HEK293T (cell line): ENCODE results near the gene GNA12.
"Not testable (repeated sequence)": the region's sequence is repeated elsewhere in the genome, so short reads cannot be mapped to it uniquely, and the experiment has no call there.

ENCODE experiments used
- CTCF ChIA-PET: fragments of 350-600 bp; formaldehyde crosslinking; extraction: SDS; loops from one replicate; lab custom pipeline; 2021; ENCODE audit warnings: antibody characterized with exemption, inconsistent platforms; lab: Yijun Ruan, JAX
- POLR2A ChIA-PET: fragments of 350-600 bp; formaldehyde crosslinking; extraction: SDS; loops from one replicate; lab custom pipeline; 2020; ENCODE audit warnings: antibody characterized with exemption, inconsistent platforms; lab: Yijun Ruan, JAX
- DNase-seq: peaks from one replicate; pipeline ENCODE4 v3.0.0; 2012; ENCODE audit warnings: mixed read lengths; ENCODE audit errors: extremely low spot score
- ARNT ChIP-seq: fragments of 450-650 bp; IDR thresholded peaks from 2 replicates; pipeline ENCODE4 v1.6.1; 2017; ENCODE audit warnings: mild to moderate bottlenecking
- BHLHE40 ChIP-seq: fragments of 450-650 bp; IDR thresholded peaks from 2 replicates; pipeline ENCODE4 v1.6.1; 2016; ENCODE audit warnings: mild to moderate bottlenecking, moderate library complexity, borderline replicate concordance
- CTBP1 ChIP-seq: fragments of 450-650 bp; IDR thresholded peaks from 2 replicates; pipeline ENCODE4 v1.6.1; 2016; ENCODE audit warnings: borderline replicate concordance
- ELF4 ChIP-seq: fragments of 450-650 bp; IDR thresholded peaks from 2 replicates; pipeline ENCODE4 v1.6.1; 2017; ENCODE audit warnings: antibody characterized with exemption
- FOXA1 ChIP-seq: fragments of 450-650 bp; IDR thresholded peaks from 2 replicates; pipeline ENCODE4 v1.6.1; 2016; ENCODE audit warnings: mild to moderate bottlenecking
- FOXK2 ChIP-seq: fragments of 450-650 bp; IDR thresholded peaks from 2 replicates; pipeline ENCODE4 v1.6.1; 2016; ENCODE audit warnings: mild to moderate bottlenecking
- FOXM1 ChIP-seq: fragments of 450-650 bp; IDR thresholded peaks from 2 replicates; pipeline ENCODE4 v1.6.1; 2017; ENCODE audit warnings: mild to moderate bottlenecking, borderline replicate concordance
- HDGF ChIP-seq: fragments of 450-650 bp; IDR thresholded peaks from 2 replicates; pipeline ENCODE4 v1.6.1; 2017; ENCODE audit warnings: antibody characterized with exemption, borderline replicate concordance
- L3MBTL2 ChIP-seq: fragments of 450-650 bp; conservative IDR thresholded peaks from 2 replicates; pipeline ENCODE4 v1.6.1; 2016; ENCODE audit warnings: mild to moderate bottlenecking
- LEF1 ChIP-seq: fragments of 450-650 bp; IDR thresholded peaks from 2 replicates; pipeline ENCODE4 v1.6.1; 2017; ENCODE audit warnings: mild to moderate bottlenecking, borderline replicate concordance
- NFRKB ChIP-seq: fragments of 450-650 bp; IDR thresholded peaks from 2 replicates; pipeline ENCODE4 v1.6.1; 2016; ENCODE audit warnings: mild to moderate bottlenecking, moderate library complexity
- SP1 ChIP-seq: fragments of 450-650 bp; IDR thresholded peaks from 2 replicates; pipeline ENCODE4 v1.6.1; 2017
- SUZ12 ChIP-seq: fragments of 450-650 bp; IDR thresholded peaks from 2 replicates; pipeline ENCODE4 v1.6.1; 2016; ENCODE audit warnings: mild to moderate bottlenecking
- TARDBP ChIP-seq: fragments of 450-650 bp; IDR thresholded peaks from 2 replicates; pipeline ENCODE4 v1.6.1; 2016
- ZNF384 ChIP-seq: fragments of 450-650 bp; IDR thresholded peaks from 2 replicates; pipeline ENCODE4 v1.6.1; 2016
- TF ChIP-seq, protein P1 (sequence below): fragments of 450-650 bp; IDR thresholded peaks from 2 replicates; pipeline ENCODE4 v1.6.1; 2016

Gene GNA12

DNA sequence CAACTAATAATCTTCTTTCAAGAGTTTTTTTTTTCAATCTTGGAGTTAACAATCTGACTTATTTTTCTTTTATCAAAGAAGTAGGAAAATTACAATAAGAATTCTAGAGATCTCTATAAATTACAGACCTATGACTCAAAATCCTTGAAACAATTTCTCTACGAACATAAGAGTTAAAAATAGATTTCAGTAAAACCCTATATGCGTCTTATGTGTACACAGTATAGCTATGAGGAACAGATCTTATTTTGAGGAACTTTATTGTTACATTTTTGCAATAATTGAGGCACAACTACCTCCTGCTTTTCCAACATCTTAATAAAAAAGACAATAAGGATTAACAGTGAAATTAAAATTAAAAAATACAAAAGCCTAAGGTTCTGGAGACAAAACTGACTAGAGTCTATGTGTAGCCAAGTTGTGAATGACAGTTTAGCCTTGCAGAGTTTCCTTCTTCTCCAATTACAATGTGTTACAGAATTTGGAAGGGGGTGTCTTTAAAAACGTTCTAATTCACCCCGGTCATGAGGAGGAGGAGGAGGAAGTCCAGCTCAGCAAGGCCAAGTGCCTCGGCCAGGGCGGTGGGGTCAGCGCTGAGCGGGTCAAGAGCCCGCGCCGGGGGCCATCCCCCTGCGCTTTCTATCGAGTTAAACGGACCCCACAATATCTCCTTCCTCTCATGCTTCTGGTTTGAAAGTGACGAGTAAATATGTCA lies 115.6 kb downstream of the GNA12 start:
- TF ChIP-seq L3MBTL2, result no peak
- TF ChIP-seq ARNT, result no peak
- CTCF ChIA-PET, result interaction anchor here (0.7 kb wide), 1 partner anchor 35 kb away, joined by 4 read pairs; no protein-coding TSS in a partner anchor
- DNase-seq, result no peak
- POLR2A ChIA-PET, result no interaction called here

DNA sequence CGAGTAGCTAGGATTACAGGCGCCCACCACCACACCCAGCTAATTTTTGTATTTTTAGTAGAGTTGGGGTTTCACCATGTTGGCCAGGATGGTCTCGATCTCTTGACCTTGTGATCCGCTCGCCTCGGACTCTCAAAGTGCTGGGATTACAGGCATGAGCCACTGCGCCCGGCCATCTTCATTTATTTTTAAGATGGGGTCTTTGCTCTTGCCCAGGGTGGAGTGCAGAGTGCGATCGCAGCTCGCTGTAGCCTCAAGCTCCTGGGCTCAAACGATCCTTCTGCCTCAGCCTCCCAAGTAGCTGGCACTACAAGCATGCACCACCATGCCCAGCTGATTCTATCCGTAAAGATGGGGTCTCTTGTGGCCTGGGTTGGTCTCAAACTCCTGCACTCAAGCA lies 116.9 kb downstream of the GNA12 start:
- POLR2A ChIA-PET, CTCF ChIA-PET, DNase-seq: not testable (repeated sequence)

DNA sequence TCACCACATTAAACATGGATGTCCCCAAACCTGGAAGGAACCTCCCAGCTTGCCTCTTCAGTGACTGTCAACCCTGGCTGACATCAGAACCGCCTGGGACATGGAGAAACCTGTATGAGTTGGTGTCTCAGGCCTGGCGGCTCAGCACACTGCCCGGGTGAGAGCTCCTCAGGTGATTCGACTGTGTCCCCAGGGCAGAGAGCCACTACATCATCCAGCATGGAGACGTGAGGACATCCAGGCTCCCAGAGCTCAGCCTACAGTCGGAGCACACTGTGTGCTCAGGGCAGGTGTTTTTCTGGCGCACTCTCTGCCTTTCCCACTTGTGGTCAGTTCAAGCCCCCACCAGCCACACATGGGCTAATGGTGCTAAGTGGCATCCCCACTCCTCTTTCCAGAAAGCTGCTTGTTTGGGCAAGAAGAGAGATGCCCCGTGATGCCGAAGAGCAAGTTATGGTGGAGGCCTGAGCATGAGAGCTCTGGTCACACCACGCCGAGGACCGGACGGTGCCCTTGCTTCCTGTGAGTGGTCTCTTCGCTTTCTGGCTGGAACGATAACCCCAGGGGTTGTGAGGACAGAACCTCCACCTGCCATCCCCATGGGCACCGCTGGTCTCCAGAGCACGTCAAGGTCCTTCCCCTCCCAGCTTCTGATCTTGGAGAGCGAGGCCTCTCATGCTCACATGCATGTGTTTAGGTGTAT lies 117.6 kb downstream of the GNA12 start:
- POLR2A ChIA-PET, result no interaction called here
- TF ChIP-seq, protein P1, sequence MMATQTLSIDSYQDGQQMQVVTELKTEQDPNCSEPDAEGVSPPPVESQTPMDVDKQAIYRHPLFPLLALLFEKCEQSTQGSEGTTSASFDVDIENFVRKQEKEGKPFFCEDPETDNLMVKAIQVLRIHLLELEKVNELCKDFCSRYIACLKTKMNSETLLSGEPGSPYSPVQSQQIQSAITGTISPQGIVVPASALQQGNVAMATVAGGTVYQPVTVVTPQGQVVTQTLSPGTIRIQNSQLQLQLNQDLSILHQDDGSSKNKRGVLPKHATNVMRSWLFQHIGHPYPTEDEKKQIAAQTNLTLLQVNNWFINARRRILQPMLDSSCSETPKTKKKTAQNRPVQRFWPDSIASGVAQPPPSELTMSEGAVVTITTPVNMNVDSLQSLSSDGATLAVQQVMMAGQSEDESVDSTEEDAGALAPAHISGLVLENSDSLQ, result no peak
- TF ChIP-seq BHLHE40 (no peak), FOXA1 (no peak), LEF1 (no peak), ZNF384 (no peak), FOXK2 (no peak), CTBP1 (no peak), L3MBTL2 (no peak), SP1 (no peak), SUZ12 (no peak), ELF4 (no peak), NFRKB (no peak), ARNT (no peak), TARDBP (no peak), FOXM1 (no peak), HDGF (no peak)
- no peak for DNase-seq
- CTCF ChIA-PET, result no interaction called here

DNA sequence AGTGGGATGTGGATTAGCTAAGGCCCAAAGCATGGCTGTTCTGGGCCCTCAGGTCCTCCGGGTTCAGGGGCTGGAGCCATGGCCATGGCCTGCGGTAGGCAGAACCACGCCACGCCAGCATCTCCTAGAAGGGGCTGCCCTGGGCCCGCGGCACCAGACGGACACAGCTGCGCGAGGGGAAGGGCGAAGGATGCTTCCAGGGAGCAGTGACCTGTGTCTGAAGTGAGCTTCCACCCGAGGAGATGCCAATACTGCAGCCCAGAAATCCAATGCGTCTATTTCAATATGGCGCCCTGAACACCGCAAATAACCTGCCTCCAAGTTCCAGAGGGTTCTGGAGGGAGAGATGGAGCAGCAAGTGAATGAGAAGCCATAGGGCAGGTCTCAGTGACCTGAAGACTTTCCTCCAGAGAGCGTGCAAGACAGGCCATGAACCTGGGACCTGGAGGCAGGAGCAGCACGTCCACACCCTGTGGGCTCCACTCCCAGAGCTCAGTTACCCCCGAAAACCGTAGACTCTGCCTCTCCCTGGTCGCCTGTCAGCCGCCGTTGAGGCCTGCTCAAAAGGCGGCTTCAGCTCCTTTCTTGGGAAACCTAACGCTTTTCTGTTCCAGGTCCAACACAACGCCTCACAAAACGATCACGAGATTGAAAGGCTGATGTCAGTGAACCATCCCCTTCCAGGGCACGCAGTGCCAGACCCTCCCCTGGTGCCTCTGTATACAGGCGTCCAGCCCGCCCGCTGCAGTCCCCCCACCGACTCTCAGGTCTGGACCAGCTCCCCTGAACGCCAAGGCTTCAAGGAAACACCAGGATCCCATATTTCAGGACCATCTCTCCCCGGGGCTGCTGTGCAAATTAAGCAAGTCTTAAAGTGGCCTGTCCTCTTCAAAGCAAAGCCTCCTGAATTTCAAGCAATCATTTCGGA lies 118.7 kb downstream of the GNA12 start:
- POLR2A ChIA-PET, result interaction anchor here (1.5 kb wide), 1 partner anchor 33 kb away, joined by 3 read pairs; no protein-coding TSS in a partner anchor
- TF ChIP-seq NFRKB, result no peak
- TF ChIP-seq FOXA1, result no peak
- no peak for TF ChIP-seq CTBP1
- TF ChIP-seq SUZ12, result no peak
- DNase-seq, result no peak
- CTCF ChIA-PET, result no interaction called here

DNA sequence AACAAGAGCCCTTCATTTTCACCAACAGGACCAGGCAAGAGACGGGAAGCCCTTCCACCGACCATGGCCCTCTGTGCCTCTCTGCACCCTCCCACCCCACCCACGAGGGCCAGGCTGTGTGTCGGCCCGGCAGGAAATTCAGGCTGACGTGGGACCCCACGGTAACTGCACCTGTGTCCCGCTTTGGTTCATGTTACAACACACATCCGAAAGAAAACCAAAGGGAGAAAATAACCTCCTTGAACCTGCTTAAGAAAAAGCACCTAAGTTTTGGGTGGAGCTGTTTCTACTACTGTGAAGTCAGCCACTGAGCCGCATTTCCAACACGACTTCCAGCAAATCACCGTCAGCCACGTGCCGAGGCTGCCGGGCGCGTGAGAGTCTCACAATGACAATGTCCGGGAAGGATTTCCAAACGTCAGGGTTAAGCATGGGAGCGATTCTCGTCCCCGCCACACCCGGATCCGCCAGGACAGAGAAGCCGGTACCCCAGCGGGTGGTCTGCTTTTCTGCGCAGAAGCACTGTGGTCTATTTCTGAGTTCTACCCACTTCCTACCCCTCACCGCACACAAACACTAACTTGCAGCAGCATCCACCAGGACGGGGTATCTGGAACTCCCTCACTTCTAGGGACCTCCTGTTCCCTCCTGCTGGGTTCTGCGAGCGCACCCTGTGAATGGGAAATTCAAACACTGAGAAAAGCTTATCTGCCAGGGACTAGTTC lies 119.5 kb downstream of the GNA12 start:
- CTCF ChIA-PET, result no interaction called here
- no peak for TF ChIP-seq SUZ12
- TF ChIP-seq ZNF384, result no peak
- TF ChIP-seq NFRKB, result no peak
- TF ChIP-seq L3MBTL2, result no peak
- TF ChIP-seq TARDBP, result no peak
- TF ChIP-seq BHLHE40, result no peak
- TF ChIP-seq CTBP1, result no peak
- DNase-seq, result no peak
- POLR2A ChIA-PET, result interaction anchor here (1.5 kb wide), 1 partner anchor 33 kb away, joined by 3 read pairs; no protein-coding TSS in a partner anchor

DNA sequence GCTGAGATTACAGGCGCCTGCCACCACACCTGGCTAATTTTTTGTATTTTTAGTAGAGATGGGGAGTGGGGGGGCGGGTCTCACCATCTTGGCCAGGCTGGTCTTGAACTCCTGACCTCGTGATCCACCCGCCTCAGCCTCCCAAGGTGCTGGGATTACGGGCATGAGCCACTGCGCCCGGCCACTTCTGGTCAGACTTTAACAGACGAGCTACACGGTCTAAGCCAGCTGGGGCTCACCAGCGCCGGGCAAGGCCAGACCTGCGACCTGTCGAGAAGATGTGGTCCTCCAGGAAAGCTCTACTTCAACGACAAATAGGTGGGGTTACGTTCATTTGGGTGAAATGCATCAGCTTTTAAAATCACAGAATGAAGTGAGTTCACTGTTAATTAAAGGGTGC lies 120.1 kb downstream of the GNA12 start:
- DNase-seq, CTCF ChIA-PET: not testable (repeated sequence)
- POLR2A ChIA-PET, result interaction anchor here (1.5 kb wide), 1 partner anchor 34 kb away, joined by 3 read pairs; no protein-coding TSS in a partner anchor

DNA sequence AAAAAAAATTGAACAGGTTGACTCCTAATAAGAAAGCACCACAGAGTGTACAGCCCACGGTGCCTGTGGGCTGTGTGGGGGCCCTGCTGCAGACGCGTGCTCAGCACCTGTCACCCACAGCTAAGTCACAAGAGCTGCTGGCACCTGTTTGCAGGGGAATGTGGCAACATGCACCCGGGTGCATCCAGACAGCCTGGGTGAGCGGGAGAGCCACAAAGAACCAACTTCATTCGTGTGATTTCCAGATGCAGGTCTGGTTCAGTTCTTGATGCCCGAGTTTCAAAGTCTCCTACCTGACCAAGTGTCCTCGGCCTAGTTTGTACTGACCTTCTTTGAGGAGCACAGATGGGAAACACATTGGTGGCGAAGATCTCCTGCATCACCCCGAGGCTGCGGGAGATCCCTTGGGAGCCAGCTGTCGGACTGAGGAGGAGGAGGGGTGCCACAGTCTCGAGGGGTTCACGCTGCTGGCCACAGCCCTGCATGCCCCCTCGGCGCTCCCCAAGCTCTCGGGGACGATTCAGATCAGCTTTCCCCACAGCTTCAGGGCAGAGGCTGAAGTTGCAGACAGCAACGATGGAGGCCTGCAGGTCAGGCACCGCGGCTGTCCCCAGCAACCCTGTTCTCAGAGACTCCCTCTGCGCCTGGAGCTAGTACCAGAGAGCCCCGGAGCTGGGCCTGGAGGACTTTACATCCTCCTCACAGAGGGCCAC lies 120.8 kb downstream of the GNA12 start:
- TF ChIP-seq SUZ12 (no peak), FOXM1 (no peak), ARNT (no peak), NFRKB (no peak), FOXK2 (no peak), TARDBP (no peak), ZNF384 (no peak), BHLHE40 (no peak), L3MBTL2 (no peak), SP1 (no peak), HDGF (no peak), FOXA1 (no peak), LEF1 (no peak), CTBP1 (no peak), ELF4 (no peak)
- TF ChIP-seq, protein P1, result no peak
- CTCF ChIA-PET, result no interaction called here
- POLR2A ChIA-PET, result interaction anchor here (1.5 kb wide), 1 partner anchor 35 kb away, joined by 3 read pairs; no protein-coding TSS in a partner anchor
- DNase-seq, result no peak
